HG03520 (cell line): ENCODE measurements around the gene DOK3.

Experiments
- ATAC-seq: cut with Tn5 transposase; IDR thresholded peaks from one replicate; pipeline ENCODE4 v1.9.1; 2021; ENCODE audit warnings: mild to moderate bottlenecking, moderate library complexity; ENCODE audit not compliant: unreplicated experiment

The DOK3 gene

GRCh38 chr5:177514541-177514940, 4.9 kb upstream of the DOK3 start:
- no peak for ATAC-seq

- ATAC-seq: no peak
Measured at GRCh38 chr5:177513500-177513899, 3.9 kb upstream of the DOK3 start.

DNA sequence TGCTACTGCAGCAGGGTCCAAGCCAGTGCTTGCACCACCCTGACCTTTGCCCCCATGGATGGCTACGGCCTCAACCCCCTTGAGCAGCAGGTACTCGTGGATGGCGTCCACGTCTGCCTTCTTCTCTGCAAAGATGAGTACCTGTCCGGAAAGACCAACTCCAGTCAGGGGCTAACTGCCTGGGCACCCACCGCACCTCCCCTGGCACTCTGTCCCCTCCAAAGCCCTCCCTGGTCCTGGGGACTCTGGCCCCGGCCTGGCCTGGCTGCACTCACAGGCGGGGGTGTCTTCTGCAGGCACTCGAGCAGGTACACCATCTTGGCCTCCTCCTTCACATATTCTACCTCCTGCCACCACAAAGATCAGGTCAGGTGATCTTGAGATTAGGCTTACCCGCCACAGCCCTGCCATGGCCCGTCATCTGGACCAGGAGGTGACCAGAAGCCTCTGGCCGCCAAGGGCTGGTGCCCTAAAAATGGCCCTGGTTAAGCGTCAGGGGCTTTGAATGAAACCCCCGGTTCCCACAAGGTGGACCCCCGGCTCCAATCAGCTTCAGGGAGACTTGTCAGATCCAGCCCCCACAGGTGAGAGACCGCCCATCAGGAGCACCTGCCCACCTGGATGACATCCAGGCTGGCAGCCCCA, 3.2 kb upstream of the DOK3 start:
- no peak for ATAC-seq

GRCh38 chr5:177511796-177512675, 2.4 kb upstream of the DOK3 start:
- ATAC-seq: no peak

DNA sequence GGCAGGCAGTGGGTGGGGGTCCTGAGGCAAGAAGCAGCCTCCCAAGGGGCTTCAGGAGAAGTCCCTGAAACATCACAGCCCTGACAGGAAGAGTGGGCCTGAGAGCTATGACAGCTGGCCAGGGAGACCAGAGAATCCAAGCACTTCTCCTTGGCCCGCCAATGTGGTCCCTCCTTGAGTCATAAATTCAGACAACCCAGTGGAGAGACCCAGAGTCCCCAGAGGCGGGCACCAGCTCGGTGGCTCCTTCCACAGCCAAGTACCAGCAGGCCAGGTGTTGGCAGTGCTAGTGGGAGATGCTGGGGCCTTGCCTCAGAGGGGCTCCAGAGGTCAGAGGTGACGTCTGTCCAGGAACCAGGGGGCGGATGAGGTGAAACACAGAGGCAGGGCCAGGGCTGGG, 1.6 kb upstream of the DOK3 start:
- no peak for ATAC-seq

- peak; percentile 22 for ATAC-seq
Measured at GRCh38 chr5:177510567-177511053, 984 bp upstream of the DOK3 start.

GRCh38 chr5:177509991-177510566, 453 bp upstream of the DOK3 start:
- ATAC-seq: peak; percentile 40

GRCh38 chr5:177508837-177509236, 789 bp downstream of the DOK3 start:
- no peak for ATAC-seq

GRCh38 chr5:177508221-177508611, 1.4 kb downstream of the DOK3 start:
- no peak for ATAC-seq

GRCh38 chr5:177507596-177508220, 1.9 kb downstream of the DOK3 start:
- ATAC-seq: no peak

- ATAC-seq: no peak
Measured at GRCh38 chr5:177507165-177507564, 2.5 kb downstream of the DOK3 start.

DNA sequence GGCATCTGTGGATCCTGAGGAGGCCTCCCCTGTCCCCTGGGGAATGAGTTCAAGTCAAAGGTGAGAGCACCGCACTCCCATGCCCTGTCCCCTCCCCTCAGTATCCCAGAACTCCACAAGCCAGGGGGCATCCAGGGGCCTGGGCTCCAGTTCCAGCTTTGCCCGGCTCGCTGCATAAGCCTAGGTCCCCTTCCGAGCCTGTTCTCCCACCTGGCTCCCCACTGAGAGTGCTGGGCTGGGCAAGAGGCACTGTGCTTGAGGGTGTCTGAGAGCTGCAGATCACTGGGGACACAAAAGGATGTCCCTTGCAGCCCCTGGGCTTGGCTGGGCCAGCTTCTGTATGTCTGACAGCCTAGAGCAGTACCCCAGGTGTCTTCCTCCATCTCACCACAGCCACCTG, 4.6 kb downstream of the DOK3 start:
- ATAC-seq: no peak

- no peak for ATAC-seq
Measured at GRCh38 chr5:177504086-177505056, 5.3 kb downstream of the DOK3 start.

DNA sequence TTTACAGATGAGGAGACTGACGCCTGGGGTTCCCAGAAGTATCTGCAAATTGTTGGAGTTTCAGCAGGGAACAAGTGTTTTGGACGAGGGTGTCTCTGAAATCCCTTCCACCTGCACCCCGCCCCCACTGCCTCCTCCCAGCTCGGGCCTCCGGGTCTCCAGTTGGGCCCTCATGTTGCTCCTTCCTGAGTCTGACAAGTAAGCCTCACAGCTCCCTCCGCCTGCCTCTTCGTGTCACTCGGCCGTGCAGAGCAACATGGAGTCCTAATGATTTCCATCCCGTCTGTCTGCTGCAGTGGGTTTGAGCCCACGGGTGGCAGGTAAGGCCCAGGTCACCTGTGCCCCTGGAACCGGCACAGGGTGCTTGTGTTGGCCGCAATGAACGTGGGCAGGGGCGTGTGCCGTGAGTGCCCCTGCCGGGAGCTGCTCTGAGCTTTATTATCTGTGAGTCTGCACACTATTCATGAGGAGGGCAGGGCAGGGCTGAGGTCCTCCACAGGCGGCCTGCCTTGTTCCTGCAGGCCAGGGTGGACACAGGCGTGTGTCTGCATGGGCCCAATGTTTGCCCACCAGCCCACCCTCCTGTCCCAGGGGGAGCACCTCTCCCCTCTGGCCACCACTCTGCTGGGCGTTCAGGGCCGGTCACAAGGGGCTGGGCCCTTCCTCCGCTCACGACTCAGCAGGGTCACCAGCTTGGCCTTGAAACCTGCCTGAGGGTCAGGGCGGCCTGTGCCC, 6.1 kb downstream of the DOK3 start:
- ATAC-seq: no peak

GRCh38 chr5:177502886-177503285, 6.7 kb downstream of the DOK3 start:
- no peak for ATAC-seq

DNA sequence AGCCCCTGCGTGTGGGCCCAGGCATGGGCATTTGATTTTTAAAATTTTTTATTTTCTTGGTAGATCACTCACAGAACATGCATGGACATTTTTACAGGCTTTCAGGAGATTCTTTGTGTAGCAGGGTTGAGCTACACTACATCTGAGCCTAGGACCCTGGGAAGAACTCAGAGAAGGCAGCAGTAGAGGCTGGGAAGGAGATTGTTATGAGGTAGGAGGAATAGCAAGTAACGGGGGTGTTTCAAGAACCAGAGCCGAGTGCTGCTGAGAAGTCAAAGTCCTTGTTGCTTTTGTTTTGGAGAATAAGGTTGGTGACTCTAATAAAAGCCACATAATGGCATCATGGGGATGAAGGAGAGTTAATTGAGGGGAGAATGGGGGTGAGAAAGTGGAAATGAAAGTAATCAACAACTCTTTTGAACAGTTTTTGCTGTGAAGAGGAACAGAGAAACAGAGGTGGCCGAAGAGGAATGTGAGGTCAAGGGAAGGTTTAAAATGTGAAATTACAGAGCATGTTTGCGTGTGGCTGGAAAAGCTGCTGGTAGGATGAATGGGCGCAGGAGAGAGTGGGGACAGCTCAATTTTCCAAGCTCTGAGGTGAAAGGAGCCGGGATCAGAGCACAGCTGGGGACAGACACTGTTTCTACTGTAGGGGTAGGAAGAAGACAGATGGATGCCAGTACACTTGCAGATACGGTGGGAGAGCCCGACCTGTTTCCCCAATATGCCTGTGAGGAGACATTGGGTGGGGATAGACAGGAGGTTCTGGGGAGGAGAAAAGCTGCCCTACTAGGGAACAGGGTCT, 7.5 kb downstream of the DOK3 start:
- no peak for ATAC-seq

DNA sequence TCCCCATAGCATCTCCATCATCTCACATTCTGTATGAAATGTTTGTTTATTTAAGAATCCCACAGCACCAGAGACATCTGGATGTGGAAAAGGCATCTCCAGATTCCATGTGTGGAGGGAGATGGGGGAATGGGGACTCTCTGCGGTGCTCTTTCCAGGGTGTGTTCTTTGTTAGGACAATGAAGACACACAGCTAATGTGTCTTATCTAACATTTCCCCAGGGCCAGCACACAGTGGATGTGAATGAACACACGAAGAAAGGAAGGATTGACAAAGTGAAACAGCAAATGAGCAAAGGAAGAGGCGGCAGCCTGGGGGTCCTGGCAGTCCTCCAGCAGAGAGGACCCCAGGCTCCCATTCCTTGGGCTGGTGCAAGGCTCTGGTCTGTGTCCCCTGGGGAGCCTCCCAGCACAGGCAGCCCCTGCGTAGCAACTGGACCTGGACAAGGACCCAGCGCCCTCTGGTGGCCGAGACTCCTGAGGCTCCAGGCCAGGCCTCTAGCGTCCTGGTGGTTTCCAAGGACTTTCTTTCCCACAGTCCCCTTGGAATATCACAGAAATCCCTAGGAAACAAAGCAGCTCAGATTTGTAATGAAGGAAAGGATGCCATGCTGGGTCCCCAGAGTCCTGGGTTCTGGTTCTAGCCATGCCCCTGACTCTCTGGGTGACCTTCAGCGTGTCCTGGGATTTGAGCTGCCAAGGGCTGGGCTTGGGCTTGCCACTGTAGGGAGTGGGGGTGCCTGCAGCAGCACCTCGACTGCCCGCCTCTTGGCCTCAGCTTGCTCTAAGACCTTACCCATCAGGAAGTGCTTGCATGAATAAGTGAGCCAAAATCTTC, 8.7 kb downstream of the DOK3 start:
- ATAC-seq: no peak

DNA sequence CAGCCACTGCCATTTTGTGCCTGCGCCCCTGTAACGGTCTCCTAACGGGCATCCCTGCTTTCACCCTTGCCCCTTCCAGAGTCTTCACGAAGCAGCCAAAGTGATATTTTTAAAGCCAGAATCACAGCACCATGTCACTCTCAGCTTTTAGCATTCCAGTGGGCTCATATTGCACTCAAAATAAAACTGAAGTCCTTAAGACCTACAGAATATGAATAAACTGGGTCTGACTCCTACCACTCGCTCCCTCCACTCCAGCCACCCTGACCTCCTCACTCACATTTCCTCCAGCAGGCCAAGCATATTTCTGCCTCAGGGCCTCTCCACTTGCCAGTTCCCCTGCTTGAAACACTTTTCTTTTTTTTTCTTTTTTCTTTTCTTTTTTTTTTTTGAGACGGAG, 9.8 kb downstream of the DOK3 start:
- no peak for ATAC-seq
